Activated T-helper 2 cell treated with anti-CD3 and anti-CD28 coated beads, Interferon-gamma antibody, Interleukin-2, Interleukin-4, amounts not matched to agents 10 μg/mL and 5 μg/mL and 100 μg/mL, durations not matched to agents 14 hours and 24 hours and 36 hours (primary cell): ENCODE results near the gene NPVF. TPM values are rescaled to one million over a fixed set of nuclear protein-coding genes. Genes with fewer than 3 reads are reported as not detected.

Source experiments
- DNase-seq: peaks from one replicate; pipeline ENCODE4 v3.0.0; 2021; ENCODE audit warnings: low spot score
- H3K27ac Mint-ChIP-seq: one replicate; pipeline ENCODE4 v1.8.0; 2021; ENCODE audit warnings: mixed read lengths
- H3K27me3 Mint-ChIP-seq: one replicate; pipeline ENCODE4 v1.8.0; 2021; ENCODE audit warnings: low read depth, mixed read lengths
- H3K36me3 Mint-ChIP-seq: one replicate; pipeline ENCODE4 v1.8.0; 2021; ENCODE audit warnings: low read depth, mixed read lengths
- H3K4me1 Mint-ChIP-seq: one replicate; pipeline ENCODE4 v1.8.0; 2021; ENCODE audit warnings: low read depth, mixed read lengths
- H3K4me3 Mint-ChIP-seq: one replicate; pipeline ENCODE4 v1.8.0; 2021; ENCODE audit warnings: low read depth, mild to moderate bottlenecking, moderate library complexity, mixed read lengths
- H3K9me3 Mint-ChIP-seq: one replicate; pipeline ENCODE4 v1.8.0; 2021; ENCODE audit warnings: mixed read lengths
- intact Hi-C: fragments of 100-400 bp; cut with micrococcal nuclease; formaldehyde crosslinking; loops from one replicate; pipeline ENCODE4 v1.15.1; 2023
- total RNA-seq: library from RNA; stranded (reverse); gene quantifications from 2 replicates; pipeline ENCODE4 v1.2.3, GENCODE V29; 2022

Gene NPVF
- total RNA-seq, 1 donor from 2014 or later, result not detected

DNA sequence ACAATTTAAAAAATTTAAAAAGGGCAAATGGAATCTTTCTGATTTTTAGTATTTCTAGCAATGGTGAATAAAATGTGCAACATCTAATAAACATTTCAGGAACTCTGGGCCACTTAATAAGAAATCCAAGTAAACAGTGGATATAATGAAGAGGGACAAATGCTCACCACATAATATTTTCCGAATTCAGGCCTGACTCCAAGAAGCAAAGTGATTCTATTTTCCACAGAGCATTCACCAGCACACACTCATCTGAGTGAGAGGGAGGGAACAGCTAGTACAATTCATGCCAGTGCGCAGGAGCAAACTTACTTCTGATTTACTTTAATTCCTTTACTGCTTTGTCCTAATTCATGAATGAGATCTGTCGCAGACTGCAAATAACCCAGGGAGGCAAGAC lies 10.1 kb downstream of the NPVF start:
- intact Hi-C loops, result no loop called here
- H3K4me1 Mint-ChIP-seq, result no peaks in the 10 kb centered on the region
- H3K36me3 Mint-ChIP-seq, result no peaks in the 10 kb centered on the region
- H3K4me3 Mint-ChIP-seq, result no peak overlapping the region
- H3K9me3 Mint-ChIP-seq, result no peaks in the 10 kb centered on the region
- H3K27ac Mint-ChIP-seq, result no peak overlapping the region
- H3K27me3 Mint-ChIP-seq, result peaks cover 23% of the 10 kb centered on the region
- DNase-seq, result no peak

DNA sequence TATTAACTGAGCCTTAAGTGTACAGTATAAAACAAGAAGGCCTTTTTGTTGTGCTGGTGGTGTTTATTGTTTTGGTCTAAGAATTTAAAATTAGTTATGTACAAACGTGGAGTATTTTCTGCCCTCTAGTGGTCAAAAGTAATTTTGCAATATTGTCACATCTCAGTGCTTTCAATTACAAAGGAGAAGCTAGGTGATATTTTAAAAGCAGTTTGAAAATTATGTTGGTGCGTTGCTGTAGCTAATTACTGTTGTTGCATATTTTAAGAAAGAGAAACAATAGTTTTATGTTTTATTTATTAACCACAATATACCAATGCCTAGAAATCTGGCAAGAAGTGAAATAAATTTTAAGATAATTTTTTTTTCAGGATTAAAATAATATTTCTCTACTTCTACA lies 11.4 kb downstream of the NPVF start:
- H3K9me3 Mint-ChIP-seq, result no peaks in the 10 kb centered on the region
- no peak overlapping the region for H3K4me3 Mint-ChIP-seq
- no peaks in the 10 kb centered on the region for H3K36me3 Mint-ChIP-seq
- no peaks in the 10 kb centered on the region for H3K4me1 Mint-ChIP-seq
- intact Hi-C loops, result no loop called here
- DNase-seq, result no peak
- H3K27me3 Mint-ChIP-seq, result peaks cover 18% of the 10 kb centered on the region
- H3K27ac Mint-ChIP-seq, result no peak overlapping the region

DNA sequence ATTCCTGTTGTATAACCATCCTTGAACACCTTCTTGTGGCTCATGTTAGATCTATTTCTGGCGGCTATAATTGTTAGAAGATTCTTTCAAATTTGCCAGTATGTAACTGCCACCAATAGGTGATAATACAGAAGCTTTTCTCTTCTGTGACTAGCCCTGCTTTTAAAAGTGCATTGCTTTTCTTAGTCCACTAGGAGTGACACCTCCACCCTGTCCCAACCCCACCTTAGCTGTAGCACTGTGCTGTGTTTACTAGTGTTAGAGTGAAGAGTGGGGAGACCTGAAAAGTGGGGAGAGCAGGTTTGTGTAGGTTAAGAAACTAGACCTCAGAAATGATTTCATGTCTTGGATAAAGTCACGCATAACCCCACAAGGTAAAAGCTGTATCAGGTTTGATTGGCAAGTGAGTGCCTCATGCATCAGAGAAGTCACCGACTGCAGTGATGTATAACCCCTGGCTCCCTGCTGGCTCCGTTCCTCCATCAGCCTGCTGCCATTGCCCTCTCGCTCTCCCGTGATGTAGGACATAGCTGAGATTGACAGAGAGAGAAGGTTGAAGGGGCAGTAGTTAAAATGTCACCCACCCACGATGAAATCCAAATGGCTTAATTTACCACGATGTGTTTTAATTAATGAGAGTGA lies 12.5 kb downstream of the NPVF start:
- Mint-ChIP-seq H3K27ac (no peak overlapping the region), H3K9me3 (no peaks in the 10 kb centered on the region), H3K4me3 (no peak overlapping the region), H3K4me1 (no peaks in the 10 kb centered on the region), H3K36me3 (no peaks in the 10 kb centered on the region), H3K27me3 (peaks cover 18% of the 10 kb centered on the region)
- no peak for DNase-seq
- intact Hi-C loops, result no loop called here

DNA sequence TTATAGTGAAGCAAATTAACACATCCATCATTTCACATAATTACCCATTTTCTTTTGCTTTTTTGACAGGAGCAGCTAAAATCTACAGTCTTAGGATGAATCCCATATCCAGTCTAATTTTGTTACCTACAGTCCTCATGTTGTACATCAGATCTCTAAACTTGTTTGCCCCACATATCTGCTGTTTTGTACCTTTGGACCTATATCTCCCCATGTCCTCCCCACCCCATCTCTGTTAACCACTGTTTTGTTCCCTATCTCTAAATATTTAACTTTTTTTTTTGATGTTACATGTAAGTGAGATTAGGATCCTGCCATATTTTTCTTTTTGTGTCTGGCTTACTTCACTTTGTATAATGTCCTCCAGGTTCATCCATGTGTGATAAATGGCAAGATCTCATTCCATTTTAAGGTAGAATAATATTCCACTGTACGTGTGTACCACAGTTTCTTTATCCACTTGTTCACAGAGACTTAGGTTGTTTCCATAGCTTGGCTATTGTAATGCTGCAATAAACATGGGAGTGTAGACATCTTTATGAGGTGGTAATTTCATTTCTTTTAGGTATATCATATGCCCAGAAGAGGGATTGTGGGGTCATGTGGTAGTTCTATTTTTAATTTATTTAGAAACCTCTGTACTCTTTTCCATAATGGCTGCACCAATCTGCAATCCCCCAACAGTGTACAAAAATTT lies 19.6 kb downstream of the NPVF start:
- H3K27me3 Mint-ChIP-seq, result peaks cover 20% of the 10 kb centered on the region
- no peak overlapping the region for H3K27ac Mint-ChIP-seq
- intact Hi-C loops, result no loop called here
- DNase-seq, result no peak
- H3K36me3 Mint-ChIP-seq, result no peaks in the 10 kb centered on the region
- H3K9me3 Mint-ChIP-seq, result no peaks in the 10 kb centered on the region
- H3K4me1 Mint-ChIP-seq, result no peaks in the 10 kb centered on the region
- no peak overlapping the region for H3K4me3 Mint-ChIP-seq

DNA sequence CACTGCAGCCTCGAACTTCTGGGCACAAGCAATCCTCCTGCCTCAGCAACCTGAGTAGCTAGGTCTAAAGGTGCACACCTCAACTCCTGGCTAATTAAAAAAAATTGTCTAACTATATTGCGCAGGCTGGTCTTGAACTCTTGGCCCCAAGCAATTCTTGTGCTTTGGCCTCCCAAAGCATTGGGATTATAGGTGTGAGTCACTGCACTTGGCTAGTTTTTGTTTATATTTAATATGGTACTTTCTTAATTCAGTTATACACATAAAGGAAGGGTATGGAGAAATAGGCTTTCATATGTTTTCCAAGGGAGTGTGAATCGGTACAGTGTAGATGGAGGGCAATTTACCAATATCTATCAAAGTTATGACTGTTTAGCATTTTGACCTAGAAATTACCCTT lies 20.4 kb downstream of the NPVF start:
- H3K27ac Mint-ChIP-seq, result no peak overlapping the region
- no peak overlapping the region for H3K4me3 Mint-ChIP-seq
- peaks cover 20% of the 10 kb centered on the region for H3K27me3 Mint-ChIP-seq
- intact Hi-C loops, result no loop called here
- DNase-seq, result no peak
- no peaks in the 10 kb centered on the region for H3K36me3 Mint-ChIP-seq
- H3K4me1 Mint-ChIP-seq, result no peaks in the 10 kb centered on the region
- no peaks in the 10 kb centered on the region for H3K9me3 Mint-ChIP-seq

DNA sequence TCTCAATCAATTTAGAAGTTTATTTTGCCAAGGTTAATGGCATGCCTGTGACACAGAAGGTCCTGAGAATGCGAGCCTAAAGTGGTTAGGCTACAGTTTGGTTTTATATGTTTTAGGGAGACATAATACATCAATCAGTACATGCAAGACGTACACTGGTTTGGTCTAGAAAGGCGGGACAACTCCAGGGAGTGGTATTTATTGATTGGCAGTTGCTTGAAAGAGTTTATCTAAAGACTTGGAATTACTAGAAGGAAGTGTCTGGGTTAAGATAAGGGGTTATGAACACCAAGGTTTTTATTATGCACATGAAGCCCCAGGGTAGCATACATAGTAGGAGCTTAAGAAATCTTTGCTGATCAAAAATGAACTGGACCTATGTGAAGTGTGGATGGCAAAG lies 21.5 kb downstream of the NPVF start:
- Mint-ChIP-seq H3K36me3 (no peaks in the 10 kb centered on the region), H3K4me3 (no peak overlapping the region), H3K4me1 (no peaks in the 10 kb centered on the region), H3K9me3 (no peaks in the 10 kb centered on the region), H3K27me3 (peaks cover 20% of the 10 kb centered on the region), H3K27ac (no peak overlapping the region)
- intact Hi-C loops, result no loop called here
- DNase-seq, result no peak

DNA sequence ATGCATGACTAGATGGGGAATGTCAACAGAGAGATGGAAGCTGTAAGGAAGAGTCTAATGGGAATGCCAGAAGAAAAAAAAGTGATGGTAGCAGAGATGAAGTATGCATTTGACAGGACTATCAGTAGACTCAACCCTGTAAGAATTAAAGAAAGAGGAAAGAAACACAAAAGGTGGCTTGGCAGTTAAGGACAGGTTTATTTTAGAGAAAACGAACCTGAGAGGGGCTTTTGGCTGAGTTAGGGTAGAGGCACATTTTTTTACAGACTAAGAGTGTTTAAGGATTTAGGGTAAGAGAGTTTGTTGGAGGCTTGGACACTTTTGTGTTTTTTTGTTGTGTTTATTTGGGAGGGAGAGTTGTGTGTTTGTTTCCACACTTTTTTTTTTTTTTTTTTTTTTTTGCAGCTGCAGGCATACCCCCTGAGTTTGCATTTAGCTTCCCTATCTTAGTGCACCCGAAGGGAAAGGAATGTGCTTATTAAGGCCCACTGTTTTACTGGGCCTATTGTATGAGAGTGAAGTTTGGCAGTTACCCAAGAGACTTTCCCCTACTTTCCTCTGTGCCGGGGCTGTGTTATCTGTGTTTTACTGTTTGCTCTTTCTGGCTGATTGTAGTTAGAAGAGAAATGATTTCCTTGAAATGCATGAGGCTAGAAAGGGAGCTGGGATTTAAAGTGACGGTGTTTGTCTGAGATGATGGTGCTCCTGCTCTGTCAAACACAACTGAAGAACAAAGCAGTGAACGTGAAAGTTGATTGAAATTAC lies 32.0 kb downstream of the NPVF start:
- no peak overlapping the region for H3K4me3 Mint-ChIP-seq
- H3K4me1 Mint-ChIP-seq, result no peaks in the 10 kb centered on the region
- DNase-seq, result no peak
- intact Hi-C loops, result no loop called here
- H3K27ac Mint-ChIP-seq, result no peak overlapping the region
- H3K9me3 Mint-ChIP-seq, result no peaks in the 10 kb centered on the region
- H3K27me3 Mint-ChIP-seq, result peaks cover 15% of the 10 kb centered on the region
- no peaks in the 10 kb centered on the region for H3K36me3 Mint-ChIP-seq

DNA sequence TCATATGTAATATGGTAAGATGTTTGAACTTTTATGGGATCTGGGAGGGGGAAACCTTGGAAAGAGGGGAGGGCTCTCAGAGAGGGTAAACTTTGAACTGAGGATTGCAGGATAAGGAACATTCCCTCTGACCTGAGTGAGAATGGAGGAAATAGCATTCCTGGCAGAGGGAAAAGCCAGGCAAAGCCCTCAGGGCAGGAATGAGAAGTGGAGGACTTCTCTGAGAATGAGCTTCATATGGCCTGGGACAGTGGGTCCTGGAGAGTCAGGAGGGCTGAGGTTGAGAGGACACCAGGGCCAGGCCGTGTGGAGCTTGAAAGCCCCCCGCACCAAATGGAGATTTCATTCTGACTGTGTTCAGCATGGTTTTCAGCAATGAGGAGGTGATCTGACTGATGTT lies 34.2 kb downstream of the NPVF start:
- Mint-ChIP-seq H3K4me1 (no peaks in the 10 kb centered on the region), H3K4me3 (no peak overlapping the region), H3K36me3 (no peaks in the 10 kb centered on the region), H3K27me3 (peaks cover 15% of the 10 kb centered on the region), H3K9me3 (no peaks in the 10 kb centered on the region), H3K27ac (no peak overlapping the region)
- DNase-seq, result no peak
- intact Hi-C loops, result no loop called here

DNA sequence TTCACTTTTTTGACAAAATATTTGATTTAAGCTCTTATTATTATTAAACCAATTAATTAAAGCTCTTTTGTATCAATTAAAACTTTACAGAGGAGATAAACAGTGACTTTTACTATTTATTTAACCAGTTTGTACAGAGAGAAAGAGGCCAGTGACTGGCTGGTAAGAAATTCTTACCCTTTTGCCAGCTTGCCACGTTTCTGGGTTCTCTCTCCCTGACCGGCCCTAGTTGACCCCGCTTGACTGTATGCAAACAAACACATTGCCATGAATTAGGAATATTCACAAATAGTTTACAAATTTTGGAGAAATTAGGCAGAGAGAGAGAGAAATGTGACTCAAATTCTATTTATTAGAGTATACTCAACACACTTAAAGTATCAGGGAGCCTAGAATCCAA lies 36.2 kb downstream of the NPVF start:
- Mint-ChIP-seq H3K27me3 (peaks cover 14% of the 10 kb centered on the region), H3K27ac (no peak overlapping the region), H3K9me3 (no peaks in the 10 kb centered on the region), H3K4me1 (no peaks in the 10 kb centered on the region), H3K4me3 (no peak overlapping the region), H3K36me3 (no peaks in the 10 kb centered on the region)
- intact Hi-C loops, result no loop called here
- DNase-seq, result no peak

DNA sequence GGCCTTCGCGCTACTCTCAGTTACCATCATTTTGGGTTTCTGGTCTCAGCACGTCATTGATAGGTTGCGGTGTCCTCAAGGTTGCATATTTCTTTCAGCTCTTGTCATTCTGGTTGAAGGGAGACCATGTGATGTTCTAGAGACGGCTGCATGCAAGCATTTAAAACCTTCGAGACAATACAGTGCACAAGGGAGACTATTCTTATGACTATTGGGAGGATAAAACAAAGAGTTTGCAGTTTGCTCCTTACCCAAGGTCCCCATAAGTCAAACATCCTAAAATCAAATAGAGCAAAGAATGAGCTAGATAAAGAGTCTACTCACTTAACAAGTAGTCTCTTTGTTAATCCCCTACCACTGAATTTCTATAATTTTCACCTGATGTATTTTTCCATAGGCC lies 39.1 kb downstream of the NPVF start:
- intact Hi-C loops, result no loop called here
- Mint-ChIP-seq H3K27ac (no peak overlapping the region), H3K36me3 (no peaks in the 10 kb centered on the region), H3K4me3 (no peak overlapping the region), H3K4me1 (peaks cover 2% of the 10 kb centered on the region), H3K9me3 (no peaks in the 10 kb centered on the region), H3K27me3 (peaks cover 10% of the 10 kb centered on the region)
- DNase-seq, result no peak

DNA sequence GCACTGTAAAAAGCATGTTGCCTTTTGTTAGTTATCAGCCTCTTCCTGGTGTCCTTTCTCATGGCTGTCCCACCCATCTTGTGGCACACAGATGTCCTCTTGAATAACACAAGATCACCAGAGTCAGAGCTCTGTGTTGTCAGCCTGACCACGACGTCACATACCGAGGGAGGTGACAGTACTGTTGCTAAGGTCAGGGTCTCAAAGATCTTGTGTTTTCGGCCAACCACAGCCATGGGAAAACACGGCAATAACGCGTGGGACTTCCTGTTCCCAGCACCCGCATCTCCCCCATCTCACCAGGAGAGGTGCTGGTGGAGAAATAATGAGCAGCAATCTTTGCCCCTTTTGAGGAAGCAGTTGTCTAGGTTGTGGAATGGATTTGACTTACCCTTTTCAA lies 40.4 kb downstream of the NPVF start:
- Mint-ChIP-seq H3K4me1 (peaks cover 2% of the 10 kb centered on the region), H3K4me3 (no peak overlapping the region), H3K27ac (no peak overlapping the region), H3K9me3 (no peaks in the 10 kb centered on the region), H3K27me3 (peaks cover 10% of the 10 kb centered on the region), H3K36me3 (no peaks in the 10 kb centered on the region)
- no peak for DNase-seq
- intact Hi-C loops, result no loop called here

DNA sequence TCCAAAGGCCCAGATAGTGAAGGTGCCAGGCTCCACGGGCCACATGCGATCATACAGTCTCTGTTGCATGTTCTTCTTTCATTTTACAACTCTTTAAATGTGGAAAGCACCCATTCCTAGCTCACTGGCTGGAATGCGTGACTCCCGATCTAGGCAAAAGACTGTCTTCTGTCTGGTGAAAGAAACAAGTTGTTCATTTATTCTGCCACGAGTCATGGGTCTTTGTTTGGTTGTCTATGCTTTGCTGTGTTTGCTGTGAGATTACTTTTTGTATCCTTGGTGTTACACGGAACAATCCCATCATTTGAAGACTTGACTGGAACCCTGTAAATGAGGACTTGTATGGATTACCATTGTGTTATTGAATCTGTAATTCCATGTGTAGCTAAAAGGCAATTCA lies 41.9 kb downstream of the NPVF start:
- no peak overlapping the region for H3K27ac Mint-ChIP-seq
- no peaks in the 10 kb centered on the region for H3K9me3 Mint-ChIP-seq
- intact Hi-C loops, result no loop called here
- H3K27me3 Mint-ChIP-seq, result peaks cover 13% of the 10 kb centered on the region
- H3K36me3 Mint-ChIP-seq, result no peaks in the 10 kb centered on the region
- DNase-seq, result no peak
- peaks cover 2% of the 10 kb centered on the region for H3K4me1 Mint-ChIP-seq
- no peak overlapping the region for H3K4me3 Mint-ChIP-seq

DNA sequence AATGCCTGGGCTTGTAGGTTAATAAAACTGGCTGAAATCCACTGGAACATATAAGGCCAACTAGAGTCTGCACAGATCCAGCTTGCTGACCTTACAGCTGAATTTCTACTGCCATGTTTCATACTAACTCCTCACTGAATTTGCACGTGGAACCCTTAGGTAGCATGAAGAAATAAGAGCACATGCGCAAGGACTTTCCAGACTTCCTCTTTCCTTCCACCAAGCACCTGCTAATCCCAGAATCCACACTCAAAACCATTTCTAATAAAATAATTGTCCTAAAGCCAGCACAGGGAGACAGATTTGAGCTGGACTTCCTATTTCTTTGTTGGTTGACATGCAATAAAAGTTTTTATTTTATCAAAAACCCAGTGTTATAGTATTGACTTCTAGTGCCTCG lies 46.8 kb downstream of the NPVF start:
- H3K4me1 Mint-ChIP-seq, result peaks cover 15% of the 10 kb centered on the region
- no peaks in the 10 kb centered on the region for H3K9me3 Mint-ChIP-seq
- peaks cover 3% of the 10 kb centered on the region for H3K36me3 Mint-ChIP-seq
- no peak for DNase-seq
- intact Hi-C loops, result loop anchor here (2.0 kb wide), 1 partner anchor 57 kb away; the partner anchor contains the start of gene CYCS
- H3K27me3 Mint-ChIP-seq, result peaks cover 13% of the 10 kb centered on the region
- H3K4me3 Mint-ChIP-seq, result no peak overlapping the region
- H3K27ac Mint-ChIP-seq, result no peak overlapping the region
